Right kidney (tissue), 1 donor: ENCODE measurements around the gene TMEM69.
"Not testable (repeated sequence)": the region's sequence is repeated elsewhere in the genome, so short reads cannot be mapped to it uniquely, and the experiment has no call there.

Experiments
- DNase-seq: peaks from one replicate; pipeline ENCODE4 v3.0.0-alpha.2; 2016

TMEM69 gene

GRCh38 chr1:45730075-45730779, 42.2 kb downstream of the TMEM69 start:
- DNase-seq = no peak

GRCh38 chr1:45730780-45731319, 42.9 kb downstream of the TMEM69 start:
- no peak for DNase-seq

- DNase-seq = no peak
Measured at GRCh38 chr1:45739137-45739536, 51.2 kb downstream of the TMEM69 start.

- not testable (repeated sequence) for DNase-seq
Measured at GRCh38 chr1:45739641-45740156, 51.7 kb downstream of the TMEM69 start.
